ENCODE measurements around the gene LAPTM5. TPM values are rescaled to one million over a fixed set of nuclear protein-coding genes. Genes with fewer than 3 reads are reported as not detected.

LAPTM5 gene
- total and polyA plus RNA-seq, 2 donors (not counting 1 experiment from before 2014, with no cell fraction given), result 1,384 to 1,519 TPM

DNA sequence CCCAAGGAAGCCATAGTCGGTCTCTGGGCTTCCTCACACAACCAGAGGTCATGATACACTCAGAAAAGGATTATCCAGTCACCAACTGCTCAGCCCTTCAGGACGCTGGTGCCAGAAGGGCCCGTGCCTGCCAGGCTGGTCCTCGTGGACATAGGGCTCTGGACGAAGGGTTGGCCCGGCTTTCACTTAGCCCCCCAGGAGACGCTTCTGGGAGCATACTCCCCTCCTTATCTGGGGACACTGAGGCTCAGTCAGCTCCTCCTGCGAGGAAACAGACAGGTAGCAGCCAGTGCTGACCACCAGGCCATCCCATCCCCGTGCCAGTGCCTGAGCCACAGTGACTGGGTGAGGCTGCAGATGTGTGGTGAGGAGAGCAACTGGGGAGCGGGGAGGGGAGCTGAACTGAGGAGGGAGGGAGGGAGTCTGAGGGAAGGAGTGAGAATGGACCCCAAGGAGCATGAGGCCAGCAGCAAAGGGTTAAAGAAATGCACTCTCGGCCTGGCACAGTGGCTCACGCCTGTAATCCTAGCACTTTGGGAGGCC, 17.9 kb upstream of the LAPTM5 start:
- Histone ChIP-seq H3K27me3 (replicated peaks in 1 of 4; ENCODE audit: control extremely low read depth in 1 of 4, control insufficient read depth in 3 of 4, insufficient read depth in 4 of 4, low read length in 3 of 4) (no peaks in the 10 kb centered on the region), H3K9me3 (ENCODE audit: control extremely low read depth in 1 of 3, control insufficient read depth in 2 of 3, insufficient read depth in 1 of 3, low read length in 2 of 3) (no peaks in the 10 kb centered on the region), H3K4me1 (ENCODE audit: control insufficient read depth in 2 of 2, insufficient read depth in 2 of 2, low read length in 2 of 2) (peaks cover 15 to 26% of the 10 kb centered on the region in 2 donors), H3K4me2 (replicated peaks; ENCODE audit: low read depth, low read length, poor library complexity, severe bottlenecking) (no peak overlapping the region), H3K4me3 (ENCODE audit: control extremely low read depth in 1 of 5, extremely low read depth in 1 of 5, insufficient read depth in 1 of 5, low read depth in 2 of 5, low read length in 4 of 5) (no peak overlapping the region), H3K27ac (ENCODE audit: low read length in 2 of 2) (no peak overlapping the region), H3K9ac (ENCODE audit: low read length) (no peak overlapping the region), H3K79me2 (ENCODE audit: control insufficient read depth, insufficient read depth, low read length) (no peaks in the 10 kb centered on the region), H2AFZ (ENCODE audit: insufficient read depth, low read depth, low read length, poor library complexity, severe bottlenecking) (no peak overlapping the region), H4K20me1 (ENCODE audit: control insufficient read depth, insufficient read depth, low read length, poor library complexity, severe bottlenecking) (no peaks in the 10 kb centered on the region), H3K36me3 (replicated peaks in 1 of 2; ENCODE audit: control extremely low read depth in 1 of 2, control insufficient read depth in 1 of 2, extremely low read depth in 1 of 2, insufficient read depth in 2 of 2, low read length in 1 of 2) (no peaks in the 10 kb centered on the region)
- no peak overlapping the region for H3K4me3 Mint-ChIP-seq
- DNase-seq, result no peak
- CTCF ChIA-PET, result interaction anchor here (10.5 to 15.4 kb wide), 2 partner anchors 20 to 51 kb away, joined by 312 to 536 read pairs; partner anchors contain the start of genes LAPTM5 and MATN1
- POLR2A ChIA-PET, result interaction anchor here (0.5 to 1.0 kb wide), 2 partner anchors 19 to 42 kb away, joined by 3 read pairs; no protein-coding TSS in a partner anchor
- no peaks in the 10 kb centered on the region for H3K9me3 Mint-ChIP-seq (ENCODE audit: insufficient read depth)
- H3K4me1 Mint-ChIP-seq, result peaks cover 32% of the 10 kb centered on the region
- 93% methylated on average over 11 of the region's 12 CpGs for WGBS (ENCODE audit: insufficient coverage)
- no peak for ATAC-seq (ENCODE audit: low read depth)
- intact Hi-C loops (cut with micrococcal nuclease), result loop anchor here (5.0 kb wide), 1 partner anchor 33 kb away; no protein-coding TSS in a partner anchor
- no peaks in the 10 kb centered on the region for H3K27me3 Mint-ChIP-seq
- no peak for TF ChIP-seq EZH2 (IDR thresholded peaks at IDR 0.05; ENCODE audit: borderline replicate concordance, insufficient read depth, low read depth, low read length, poor library complexity, severe bottlenecking)
- TF ChIP-seq, protein P1, sequence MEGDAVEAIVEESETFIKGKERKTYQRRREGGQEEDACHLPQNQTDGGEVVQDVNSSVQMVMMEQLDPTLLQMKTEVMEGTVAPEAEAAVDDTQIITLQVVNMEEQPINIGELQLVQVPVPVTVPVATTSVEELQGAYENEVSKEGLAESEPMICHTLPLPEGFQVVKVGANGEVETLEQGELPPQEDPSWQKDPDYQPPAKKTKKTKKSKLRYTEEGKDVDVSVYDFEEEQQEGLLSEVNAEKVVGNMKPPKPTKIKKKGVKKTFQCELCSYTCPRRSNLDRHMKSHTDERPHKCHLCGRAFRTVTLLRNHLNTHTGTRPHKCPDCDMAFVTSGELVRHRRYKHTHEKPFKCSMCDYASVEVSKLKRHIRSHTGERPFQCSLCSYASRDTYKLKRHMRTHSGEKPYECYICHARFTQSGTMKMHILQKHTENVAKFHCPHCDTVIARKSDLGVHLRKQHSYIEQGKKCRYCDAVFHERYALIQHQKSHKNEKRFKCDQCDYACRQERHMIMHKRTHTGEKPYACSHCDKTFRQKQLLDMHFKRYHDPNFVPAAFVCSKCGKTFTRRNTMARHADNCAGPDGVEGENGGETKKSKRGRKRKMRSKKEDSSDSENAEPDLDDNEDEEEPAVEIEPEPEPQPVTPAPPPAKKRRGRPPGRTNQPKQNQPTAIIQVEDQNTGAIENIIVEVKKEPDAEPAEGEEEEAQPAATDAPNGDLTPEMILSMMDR (IDR thresholded peaks at IDR 0.05), result no peak
- peak overlapping the region; percentile 46 for H3K27ac Mint-ChIP-seq

All from B cell (primary cell).